Measurements from ENCODE around the gene BIRC3.

GRCh38 chr11:102322560-102322959 lies 5.3 kb downstream of the BIRC3 start:
- no peak for TF ChIP-seq CTCF (IDR thresholded peaks at IDR 0.05)
- no peak for TF ChIP-seq POLR2A (IDR thresholded peaks at IDR 0.05)

Measured in right lobe of liver (tissue), 4 donors.